GM19025 (cell line): Measurements from ENCODE around the gene BMP7.
"Not testable (repeated sequence)": the region's sequence is repeated elsewhere in the genome, so short reads cannot be mapped to it uniquely, and the experiment has no call there.

ENCODE experiments used
- ATAC-seq: cut with Tn5 transposase; IDR thresholded peaks from one replicate; pipeline ENCODE4 v1.9.1; 2021; ENCODE audit warnings: mild to moderate bottlenecking, low read depth, moderate library complexity; ENCODE audit not compliant: unreplicated experiment

Gene BMP7

DNA sequence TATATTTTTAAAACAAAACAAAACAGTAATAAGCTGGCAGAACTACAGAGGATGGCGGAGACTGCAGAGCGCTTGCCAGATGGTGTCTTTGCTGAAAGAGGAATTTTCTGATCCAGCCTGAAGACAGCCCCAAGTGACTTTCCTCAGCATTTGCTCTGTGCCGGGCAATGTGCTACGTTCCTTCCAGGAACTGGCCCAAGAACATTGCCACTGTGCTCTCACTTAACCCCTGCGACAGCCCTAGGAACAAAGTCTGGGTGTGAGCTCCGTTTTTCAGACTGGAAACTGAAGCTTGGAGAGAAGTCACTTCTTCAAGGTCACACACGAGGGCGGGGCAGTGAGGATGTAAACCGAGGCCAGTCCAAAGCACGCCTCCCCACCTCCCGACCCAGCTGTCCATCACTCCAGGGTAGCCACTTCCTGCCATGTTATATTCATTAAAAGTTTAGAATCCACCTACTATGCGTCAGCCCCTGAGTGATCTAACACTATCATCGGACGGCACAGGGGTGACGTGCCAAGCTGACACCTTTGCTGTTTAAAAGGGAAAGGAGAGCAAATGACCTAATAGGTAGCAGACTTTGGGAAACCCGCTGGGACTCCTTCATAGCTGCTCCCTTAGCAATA is 22.3 kb upstream of the BMP7 start:
- no peak for ATAC-seq

DNA sequence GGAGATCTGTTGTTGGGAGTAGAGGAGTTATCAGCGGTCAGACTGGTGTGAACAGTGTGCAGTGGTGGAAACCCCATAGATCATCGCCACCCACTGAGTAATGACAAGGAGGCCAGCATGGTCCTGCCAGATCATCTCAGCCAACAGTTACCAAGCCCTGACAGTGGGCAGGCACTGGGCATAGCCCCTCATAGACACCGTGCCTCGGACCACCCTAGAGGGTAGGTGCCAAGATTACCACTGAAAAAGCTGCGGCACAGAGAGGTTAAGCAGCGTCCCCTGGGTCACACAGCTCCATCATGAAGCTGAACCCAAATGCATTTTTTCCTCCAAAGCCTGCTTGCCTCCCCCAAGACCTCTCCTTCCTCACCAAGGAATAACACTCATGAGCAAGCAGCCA is 21.5 kb upstream of the BMP7 start:
- no peak for ATAC-seq

DNA sequence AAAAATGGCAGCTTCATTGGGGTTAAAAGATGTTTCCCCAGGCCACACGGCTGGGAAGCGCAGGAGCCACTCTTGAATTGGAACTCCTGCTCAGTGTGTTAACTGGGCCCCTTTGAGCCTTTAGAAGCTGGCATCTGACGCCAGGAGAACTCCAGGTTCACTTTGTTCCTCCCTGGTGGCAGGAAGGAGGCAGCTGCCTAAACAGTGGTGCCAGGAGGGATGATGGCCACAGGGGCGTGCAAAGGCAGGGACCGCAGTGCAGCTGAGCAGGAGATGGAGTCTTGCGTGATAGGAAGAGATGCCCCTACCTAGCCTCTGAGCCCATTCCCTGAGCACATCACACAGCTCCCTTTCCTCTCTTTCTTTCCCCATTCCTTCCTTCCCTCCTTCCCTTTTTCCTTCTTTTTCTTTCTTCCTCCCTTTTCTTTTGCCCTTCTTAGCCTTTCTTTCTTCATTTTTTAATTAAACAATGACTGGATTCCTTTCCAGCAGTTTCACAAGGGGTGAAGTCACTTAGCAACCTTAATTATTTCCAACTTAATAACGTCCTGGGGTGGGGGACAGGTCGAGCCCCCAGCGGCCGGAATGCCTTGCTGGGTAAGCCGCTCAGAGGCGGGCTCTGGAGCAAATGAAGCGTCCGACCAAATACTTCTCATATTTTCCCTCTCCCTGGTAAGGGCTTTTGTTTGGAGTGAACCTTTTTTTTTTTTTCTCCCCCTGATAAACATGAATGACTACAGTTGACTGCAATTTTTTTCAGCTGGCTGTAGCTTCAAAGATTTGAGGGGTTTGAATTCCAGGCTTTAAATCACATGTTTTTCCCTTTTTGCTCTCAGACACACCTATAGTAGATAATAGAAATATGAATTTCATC is 20.8 kb upstream of the BMP7 start:
- ATAC-seq, result no peak

DNA sequence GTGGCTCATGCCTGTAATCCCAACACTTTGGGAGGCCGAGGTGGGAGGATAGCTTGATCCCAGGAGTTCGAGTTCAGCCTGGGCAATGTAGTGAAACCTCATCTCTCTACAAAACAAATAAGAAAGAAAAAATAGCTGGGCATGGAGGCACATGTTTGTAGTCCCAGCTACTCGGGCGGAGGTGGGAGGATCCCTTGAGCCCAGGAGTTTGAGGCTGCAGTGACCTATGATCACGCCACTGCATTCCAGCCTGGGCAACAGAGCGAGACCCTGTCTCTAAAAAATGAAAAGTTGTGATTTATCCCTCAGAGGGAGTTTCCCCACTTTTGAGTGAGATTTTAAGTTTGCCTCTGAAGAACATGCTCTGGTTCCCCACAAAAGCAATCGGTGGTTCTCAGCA is 17.4 kb upstream of the BMP7 start:
- ATAC-seq, result no peak

DNA sequence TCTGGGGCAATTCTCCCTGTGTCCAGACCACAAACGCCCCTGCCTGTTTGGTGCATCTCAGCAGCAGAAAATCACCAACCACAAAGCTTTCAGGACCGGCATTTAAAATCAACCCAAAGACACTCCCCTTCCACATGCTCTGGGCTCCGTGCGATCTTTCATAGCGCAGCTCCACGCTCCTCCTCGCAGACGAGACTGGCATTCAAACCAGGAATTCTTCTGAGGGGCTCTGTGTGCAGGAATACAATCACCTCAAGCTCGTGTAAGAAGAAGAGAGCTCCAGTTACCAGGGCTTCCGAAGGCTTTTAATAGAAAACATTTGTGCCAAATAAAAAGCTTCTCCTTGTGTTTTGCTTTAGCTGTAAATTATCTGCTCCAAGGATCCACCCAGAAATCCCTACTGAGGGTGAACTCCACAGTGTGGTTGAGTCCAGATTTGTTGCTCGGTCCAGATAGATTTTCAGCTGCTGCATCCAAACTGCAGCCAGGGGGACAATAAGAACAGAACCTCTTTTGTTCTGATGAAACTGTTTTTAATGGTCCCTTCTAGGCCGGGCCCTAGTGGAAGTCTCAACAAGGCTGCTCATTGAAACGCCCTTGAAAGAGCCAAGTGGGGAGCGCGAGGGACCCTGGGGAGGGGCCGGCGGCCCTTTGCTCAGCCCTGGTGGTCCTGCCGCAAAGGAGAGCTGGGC is 16.4 kb upstream of the BMP7 start:
- ATAC-seq, result no peak

DNA sequence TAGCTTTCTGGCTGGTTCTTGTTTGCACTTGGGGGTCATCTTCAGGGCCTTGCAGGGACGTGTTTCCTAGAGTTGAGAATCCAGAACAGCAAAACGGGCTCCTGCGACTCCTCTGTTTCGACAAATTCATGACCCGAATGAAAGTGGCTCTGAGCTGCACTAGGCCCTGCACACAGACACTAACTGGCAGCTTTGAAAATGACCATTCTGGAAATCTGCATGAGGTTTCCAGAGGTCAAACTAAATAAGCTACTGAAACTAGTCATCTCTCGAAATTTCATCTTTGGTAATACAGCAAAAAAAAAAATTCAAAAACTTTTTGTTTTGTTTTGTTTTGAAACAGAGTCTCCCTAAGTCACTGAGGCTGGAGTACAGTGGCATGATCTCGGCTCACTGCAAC is 15.5 kb upstream of the BMP7 start:
- no peak for ATAC-seq

DNA sequence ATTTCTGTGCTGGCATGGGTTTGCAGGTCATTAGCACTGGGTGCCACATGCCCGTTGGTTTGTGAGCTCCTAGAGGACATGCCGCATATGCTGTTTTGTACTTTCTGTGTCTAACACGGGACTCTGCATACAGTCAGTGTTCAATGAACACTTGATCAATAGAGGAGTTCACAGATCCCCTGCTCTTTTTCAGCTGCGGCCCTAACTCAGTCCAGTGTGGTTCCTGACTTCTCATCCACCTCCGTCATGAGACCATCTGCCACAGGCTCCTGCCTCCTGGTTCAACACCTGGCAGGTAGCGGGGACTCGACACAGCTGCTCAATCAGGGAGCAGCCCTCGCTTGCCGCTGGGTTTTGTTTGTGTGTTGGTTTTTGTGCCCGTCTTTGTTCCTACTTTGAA is 13.8 kb upstream of the BMP7 start:
- ATAC-seq, result no peak

DNA sequence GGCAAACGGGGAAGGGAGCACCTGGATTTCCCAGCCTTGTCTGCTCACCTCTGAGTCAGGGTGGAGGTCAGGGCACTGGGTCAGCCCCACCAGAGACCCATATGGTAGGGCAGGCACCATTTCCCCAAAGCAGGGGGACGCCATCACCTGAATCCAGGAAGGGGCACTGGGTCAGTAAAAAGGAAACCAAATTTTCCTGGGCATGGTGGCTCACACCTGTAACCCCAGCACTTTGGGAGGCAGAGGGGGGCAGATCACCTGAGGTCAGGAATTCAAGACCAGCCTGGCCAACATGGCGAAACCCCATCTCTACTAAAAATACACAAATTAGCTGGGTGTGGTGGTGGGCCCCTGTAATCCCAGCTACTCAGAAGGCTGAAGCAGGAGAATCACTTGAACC is 13.1 kb upstream of the BMP7 start:
- ATAC-seq, result not testable (repeated sequence)

DNA sequence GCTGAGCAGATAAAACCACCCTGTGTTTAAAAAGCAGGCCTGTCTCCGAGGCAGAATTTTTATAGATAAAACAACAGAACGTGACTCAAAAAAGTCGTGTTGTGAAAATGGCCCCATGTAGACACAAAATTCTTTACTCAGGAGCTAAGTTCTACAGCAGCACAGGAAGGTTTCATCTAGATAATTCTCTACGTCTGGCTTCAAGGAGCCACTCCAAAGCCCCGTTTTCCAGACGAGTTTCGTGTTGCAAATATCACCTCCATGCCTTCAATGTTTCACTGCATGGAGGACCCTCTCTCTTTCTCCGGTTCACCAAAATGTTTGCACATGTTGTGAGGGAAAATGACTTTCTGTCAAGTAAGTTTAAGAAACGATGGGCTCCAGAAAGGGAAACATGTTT is 12.0 kb upstream of the BMP7 start:
- no peak for ATAC-seq

DNA sequence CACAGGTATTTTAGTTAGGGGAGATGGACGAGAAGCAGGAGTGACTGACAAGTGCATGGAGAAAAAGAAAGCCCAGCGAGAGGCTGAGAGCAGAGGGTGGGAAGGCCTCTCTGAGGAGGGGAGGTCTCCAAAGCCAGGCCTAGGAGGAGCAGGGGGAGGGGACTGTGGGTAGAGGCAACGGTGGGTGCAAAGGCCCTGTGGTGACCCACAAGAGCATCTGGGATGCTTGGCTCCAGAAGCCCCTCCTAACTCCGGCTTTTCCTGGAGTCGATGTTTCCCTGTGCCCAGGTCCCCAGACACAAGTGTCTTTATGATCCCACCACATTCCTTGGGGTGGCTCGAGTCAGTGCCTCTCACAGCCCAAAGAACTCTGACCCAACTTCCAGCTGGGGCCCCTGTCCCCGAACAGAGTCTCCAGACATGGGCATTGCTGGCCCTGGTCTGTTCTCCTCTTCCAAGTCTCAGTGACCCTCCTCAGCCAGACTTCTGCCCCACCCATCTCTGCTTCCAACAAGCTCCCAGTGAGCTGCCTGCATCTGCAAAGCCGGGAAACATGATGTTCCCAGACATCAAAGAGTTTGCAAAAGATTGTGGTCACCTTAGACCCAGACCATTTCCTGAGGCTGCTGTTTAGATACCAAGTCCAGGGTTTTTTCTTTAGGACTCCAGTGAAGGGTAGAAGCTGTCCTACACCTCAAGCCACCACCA is 11.1 kb upstream of the BMP7 start:
- no peak for ATAC-seq

DNA sequence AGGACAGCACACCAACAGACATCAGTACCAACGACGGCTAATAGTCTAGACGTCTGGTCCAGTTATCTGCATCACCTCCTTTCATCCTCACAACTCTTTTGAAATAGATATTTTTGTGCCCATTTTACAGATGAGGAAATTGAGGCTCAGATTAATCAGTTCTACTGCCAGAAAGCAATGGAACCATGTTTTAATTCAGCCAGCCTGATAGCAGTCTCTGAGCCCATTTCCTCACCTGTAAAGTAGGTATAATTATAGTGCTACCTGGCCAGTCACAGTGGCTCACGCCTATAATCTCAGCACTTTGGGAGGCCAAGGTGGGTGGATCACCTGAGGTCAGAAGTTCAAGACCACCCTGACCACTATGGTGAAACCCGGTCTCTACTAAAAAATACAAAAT is 9.8 kb upstream of the BMP7 start:
- ATAC-seq, result no peak

DNA sequence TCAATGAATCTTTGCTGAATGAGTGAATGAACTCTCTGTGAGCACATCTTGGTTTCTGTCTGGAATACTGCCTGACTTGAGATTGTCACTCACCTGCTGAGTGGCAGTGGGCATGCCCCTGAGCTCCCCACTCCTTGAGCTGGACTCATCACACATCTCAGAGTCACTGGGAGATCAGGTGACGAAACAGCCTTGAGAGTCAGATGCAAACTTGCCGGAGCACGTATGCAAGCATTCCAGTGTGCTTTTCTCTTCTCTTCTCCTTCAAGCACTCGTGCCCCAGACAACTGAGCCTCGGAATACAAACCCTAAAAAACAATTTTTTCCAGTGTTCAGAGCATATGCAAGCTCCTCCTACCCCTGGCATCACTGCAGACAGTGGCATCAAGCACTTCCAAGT is 9.4 kb upstream of the BMP7 start:
- no peak for ATAC-seq

DNA sequence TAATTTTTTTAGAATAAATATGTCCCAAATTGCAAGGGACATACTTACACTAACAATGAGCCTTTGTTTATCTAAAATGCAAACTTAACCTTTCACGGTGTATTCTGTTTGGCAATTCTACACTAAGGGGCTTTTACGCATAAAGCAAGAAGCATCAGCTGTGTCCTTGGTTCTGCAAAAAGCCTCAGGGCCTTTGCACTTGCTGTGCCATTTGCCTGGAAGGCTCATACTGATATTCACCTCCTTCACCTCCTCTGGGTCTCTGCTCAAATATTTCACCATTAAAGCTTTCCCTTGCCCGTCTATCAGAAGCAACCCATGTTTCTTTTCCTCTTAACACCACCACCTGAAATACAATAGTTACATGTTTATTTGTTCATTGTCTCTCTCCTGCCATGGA is 8.9 kb upstream of the BMP7 start:
- ATAC-seq, result no peak

DNA sequence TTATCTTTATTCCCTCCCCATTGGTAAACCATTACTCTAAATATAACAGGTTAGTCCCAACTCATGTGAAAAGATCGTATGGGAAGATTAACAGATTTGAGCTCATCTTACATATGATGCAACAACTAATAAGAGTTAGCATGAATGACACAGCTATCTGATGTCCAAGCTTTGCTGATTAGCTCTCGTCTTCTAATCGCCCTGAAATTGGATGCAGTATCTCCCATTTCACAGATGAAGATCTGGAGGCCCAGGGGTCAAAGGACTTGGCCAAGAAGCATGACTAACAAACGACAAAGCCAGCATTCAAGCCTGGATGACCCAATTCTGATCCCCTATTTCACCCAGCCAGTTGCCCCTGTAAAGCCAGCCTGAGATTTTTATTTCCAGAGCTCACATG is 8.4 kb upstream of the BMP7 start:
- no peak for ATAC-seq

DNA sequence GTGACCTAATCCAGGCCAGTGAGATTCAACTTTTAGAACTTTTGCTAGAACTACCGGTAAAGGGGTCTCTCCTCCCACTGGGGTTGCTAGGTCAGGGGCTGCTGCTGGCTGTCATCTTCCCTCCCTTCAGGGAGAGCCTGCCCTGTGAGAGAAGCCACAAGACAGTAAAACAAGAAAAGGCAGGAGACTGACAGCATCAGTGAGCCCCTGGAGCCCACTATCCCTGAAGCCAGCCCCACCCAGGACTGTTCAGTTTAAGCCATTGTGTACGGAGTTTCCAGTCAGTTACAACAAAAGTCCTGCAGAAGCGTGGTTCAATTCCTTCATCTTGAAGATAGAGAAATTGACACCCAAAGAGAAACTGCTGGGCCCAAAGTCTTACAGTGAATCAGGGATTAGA is 7.9 kb upstream of the BMP7 start:
- no peak for ATAC-seq

DNA sequence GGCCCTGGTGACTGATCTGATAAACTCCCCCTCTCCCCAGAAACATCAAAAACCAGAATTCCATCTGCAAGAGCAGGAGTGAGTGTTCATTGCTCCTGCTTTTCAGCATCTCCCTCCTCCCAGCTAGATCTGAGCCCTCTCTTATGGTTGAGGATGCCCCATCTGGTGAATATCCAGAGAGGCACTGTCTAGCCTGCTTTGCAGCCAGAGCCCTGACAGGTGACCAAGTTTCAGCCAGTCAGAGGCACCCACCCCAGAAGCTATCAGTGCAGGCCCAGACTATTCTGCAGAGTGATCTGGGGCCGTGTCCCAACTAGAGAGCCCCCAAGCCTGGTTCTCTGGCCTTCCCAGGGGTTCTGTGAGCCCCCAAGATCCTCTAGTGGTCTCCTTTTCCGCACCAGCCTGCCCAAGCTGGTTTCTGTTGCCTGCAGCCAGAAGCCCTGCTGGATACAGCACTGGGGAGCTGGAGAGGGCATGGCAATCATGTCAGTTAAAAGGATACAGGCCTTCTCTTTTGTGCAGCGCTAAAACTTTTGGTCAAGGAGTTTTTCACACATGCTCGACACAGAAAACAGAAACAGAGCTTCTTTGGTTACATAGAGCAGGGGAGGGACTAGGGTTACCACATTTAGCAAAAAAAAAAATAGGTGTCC is 6.6 kb upstream of the BMP7 start:
- no peak for ATAC-seq

DNA sequence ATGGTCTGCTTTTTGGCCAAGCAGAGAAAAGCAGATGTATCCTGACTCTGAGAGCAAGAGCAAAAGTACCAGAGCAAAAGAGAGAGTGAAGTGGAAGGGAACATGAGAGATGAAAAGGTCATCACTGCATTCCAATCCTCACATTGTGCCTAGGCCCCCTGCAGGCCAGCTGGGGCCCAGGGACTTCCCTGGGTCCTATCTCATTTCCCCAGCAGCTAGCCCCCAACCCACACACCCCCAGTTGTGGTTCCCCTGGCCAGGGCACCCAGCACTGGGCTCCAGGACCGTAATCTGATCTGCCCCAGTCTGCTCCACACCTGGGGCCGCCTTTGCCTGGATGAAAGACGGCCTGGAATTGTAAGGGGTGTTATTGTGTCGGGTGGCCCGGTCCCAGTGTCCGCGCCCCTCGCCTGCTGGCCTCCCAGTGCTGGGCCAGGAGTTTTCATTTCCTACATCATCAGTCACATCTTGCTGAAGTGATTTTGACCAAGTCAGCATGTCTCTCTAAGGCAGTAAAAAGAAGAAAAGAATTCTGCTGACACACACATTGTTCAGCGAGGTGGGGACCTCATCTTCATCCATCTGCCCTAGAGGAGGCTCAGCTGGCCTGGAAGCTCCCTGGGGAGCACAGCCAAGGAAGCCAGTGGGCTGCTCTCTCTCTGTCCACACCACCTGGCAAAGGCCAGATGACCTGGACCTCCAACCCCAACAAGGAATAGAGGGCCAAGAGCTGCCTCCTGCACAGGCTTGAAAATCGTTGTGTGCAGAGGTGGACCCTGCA is 4.0 kb upstream of the BMP7 start:
- no peak for ATAC-seq

DNA sequence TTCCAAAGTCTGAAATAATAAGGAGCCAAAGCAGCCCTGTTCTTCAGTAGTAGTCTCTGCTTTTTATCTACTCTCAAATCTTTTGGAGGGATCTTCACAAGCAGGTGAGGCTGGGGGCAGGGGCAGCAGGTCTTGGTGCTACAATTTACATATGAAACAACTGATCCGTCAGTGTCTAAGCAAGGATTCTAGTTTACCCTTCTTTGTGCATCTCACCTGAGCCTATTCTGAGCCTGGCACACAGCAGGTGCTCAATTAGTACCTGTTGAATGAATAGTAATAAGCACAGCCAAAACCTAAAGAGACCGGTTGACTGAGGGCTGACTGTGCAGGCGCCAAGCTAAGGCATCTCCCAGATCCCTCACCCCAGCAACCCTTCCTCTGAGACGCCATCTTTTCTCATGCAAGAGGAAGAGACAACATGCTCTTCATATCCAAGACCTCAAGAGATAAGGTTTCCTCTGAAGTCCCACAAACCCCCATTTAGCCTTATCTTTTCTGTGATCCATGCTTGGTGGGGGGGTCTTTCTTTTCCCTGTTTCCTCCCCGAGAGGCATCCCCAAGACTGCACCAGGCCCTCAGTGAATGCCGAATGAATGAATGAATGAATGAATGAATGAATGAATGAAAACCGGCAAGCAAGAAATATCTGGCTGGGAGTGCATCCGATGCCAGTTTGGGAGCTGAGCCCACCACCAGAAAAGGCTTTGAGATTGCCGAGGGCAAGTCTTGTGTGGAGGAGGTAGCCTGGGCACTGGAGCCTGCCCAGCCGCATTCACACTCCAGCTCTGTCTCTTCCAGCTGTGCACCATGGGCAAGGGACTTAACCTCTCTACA is 2.9 kb upstream of the BMP7 start:
- ATAC-seq, result no peak
